ENCODE results near the gene CARD9. TPM values are rescaled to one million over a fixed set of nuclear protein-coding genes. Genes with fewer than 3 reads are reported as not detected.

The CARD9 gene
- total RNA-seq, 1 experiment from 2014 or later, result 1.1 TPM

GRCh38 chr9:136376457-136376856 is 3.0 kb upstream of the CARD9 start:
- TF ChIP-seq EZH2phosphoT487 (IDR thresholded peaks at IDR 0.05; ENCODE audit: borderline replicate concordance, low read length) (no peak), EZH2 (IDR thresholded peaks at IDR 0.05; ENCODE audit: low read length, unreplicated experiment) (no peak), CTCF (conservative IDR thresholded peaks at IDR 0.05; ENCODE audit: low read depth, low read length) (no peak)
- Histone ChIP-seq H4K20me1 (ENCODE audit: low read length) (no peaks in the 10 kb centered on the region), H3K4me2 (ENCODE audit: low read length) (no peak overlapping the region), H3K4me3 (ENCODE audit: low read length) (no peak overlapping the region), H3K36me3 (ENCODE audit: low read depth, low read length) (no peaks in the 10 kb centered on the region), H3K27ac (ENCODE audit: low read length) (no peak overlapping the region), H3K79me2 (ENCODE audit: low read length) (no peaks in the 10 kb centered on the region), H3K9me3 (ENCODE audit: low read length) (no peaks in the 10 kb centered on the region), H3K9me2 (replicated peaks; ENCODE audit: low read length) (no peaks in the 10 kb centered on the region), H3K4me1 (ENCODE audit: insufficient read depth, low read length) (no peaks in the 10 kb centered on the region), H3K27me3 (ENCODE audit: low read length) (no peaks in the 10 kb centered on the region), H2AFZ (ENCODE audit: low read length) (no peak overlapping the region), H3K9ac (ENCODE audit: low read length) (no peak overlapping the region), H3F3A (ENCODE audit: low read length, unreplicated experiment) (no peaks in the 10 kb centered on the region)
- intact Hi-C loops (cut with micrococcal nuclease), result no loop called here
- no peak for DNase-seq
- ChIA-PET POLR2A (ENCODE audit: unreplicated experiment) (no interaction called here), CTCF (interaction anchor here (0.5 kb wide), 1 partner anchor 10 kb away, joined by 3 read pairs; no protein-coding TSS in a partner anchor)
- BruUV-seq (replicated peaks), result no TSS peak
- ATAC-seq, result no peak

GRCh38 chr9:136375096-136375495 is 1.6 kb upstream of the CARD9 start:
- CTCF ChIA-PET, result no interaction called here
- intact Hi-C loops (cut with micrococcal nuclease), result no loop called here
- DNase-seq, result no peak
- no peak for ATAC-seq
- H3K27ac ChIP-seq (ENCODE audit: low read length), result no peak overlapping the region
- no peaks in the 10 kb centered on the region for H3K27me3 ChIP-seq (ENCODE audit: low read length)
- no peaks in the 10 kb centered on the region for H3K36me3 ChIP-seq (ENCODE audit: low read depth, low read length)
- no peaks in the 10 kb centered on the region for H3K79me2 ChIP-seq (ENCODE audit: low read length)
- H4K20me1 ChIP-seq (ENCODE audit: low read length), result no peaks in the 10 kb centered on the region
- no peaks in the 10 kb centered on the region for H3F3A ChIP-seq (ENCODE audit: low read length, unreplicated experiment)
- no TSS peak for BruUV-seq (replicated peaks)
- H3K9ac ChIP-seq (ENCODE audit: low read length), result no peak overlapping the region
- no peaks in the 10 kb centered on the region for H3K9me2 ChIP-seq (replicated peaks; ENCODE audit: low read length)
- H3K4me2 ChIP-seq (ENCODE audit: low read length), result no peak overlapping the region
- POLR2A ChIA-PET (ENCODE audit: unreplicated experiment), result no interaction called here
- H3K9me3 ChIP-seq (ENCODE audit: low read length), result no peaks in the 10 kb centered on the region
- no peak overlapping the region for H2AFZ ChIP-seq (ENCODE audit: low read length)
- H3K4me3 ChIP-seq (ENCODE audit: low read length), result no peak overlapping the region
- TF ChIP-seq EZH2 (IDR thresholded peaks at IDR 0.05; ENCODE audit: low read length, unreplicated experiment) (no peak), CTCF (conservative IDR thresholded peaks at IDR 0.05; ENCODE audit: low read depth, low read length) (no peak), EZH2phosphoT487 (IDR thresholded peaks at IDR 0.05; ENCODE audit: borderline replicate concordance, low read length) (no peak)
- no peaks in the 10 kb centered on the region for H3K4me1 ChIP-seq (ENCODE audit: insufficient read depth, low read length)

- no peaks in the 10 kb centered on the region for H3K79me2 ChIP-seq (ENCODE audit: low read length)
- no TSS peak for BruUV-seq (replicated peaks)
- H3K9me3 ChIP-seq (ENCODE audit: low read length), result no peaks in the 10 kb centered on the region
- H3K9ac ChIP-seq (ENCODE audit: low read length), result no peak overlapping the region
- ATAC-seq, result no peak
- no peaks in the 10 kb centered on the region for H3F3A ChIP-seq (ENCODE audit: low read length, unreplicated experiment)
- no peaks in the 10 kb centered on the region for H3K27me3 ChIP-seq (ENCODE audit: low read length)
- no peaks in the 10 kb centered on the region for H3K36me3 ChIP-seq (ENCODE audit: low read depth, low read length)
- H3K27ac ChIP-seq (ENCODE audit: low read length), result no peak overlapping the region
- ChIA-PET POLR2A (ENCODE audit: unreplicated experiment) (no interaction called here), CTCF (no interaction called here)
- no peak overlapping the region for H3K4me2 ChIP-seq (ENCODE audit: low read length)
- H2AFZ ChIP-seq (ENCODE audit: low read length), result no peak overlapping the region
- no peak for DNase-seq
- H3K9me2 ChIP-seq (replicated peaks; ENCODE audit: low read length), result no peaks in the 10 kb centered on the region
- TF ChIP-seq CTCF (conservative IDR thresholded peaks at IDR 0.05; ENCODE audit: low read depth, low read length) (no peak), EZH2phosphoT487 (IDR thresholded peaks at IDR 0.05; ENCODE audit: borderline replicate concordance, low read length) (no peak), EZH2 (IDR thresholded peaks at IDR 0.05; ENCODE audit: low read length, unreplicated experiment) (no peak)
- H4K20me1 ChIP-seq (ENCODE audit: low read length), result no peaks in the 10 kb centered on the region
- H3K4me3 ChIP-seq (ENCODE audit: low read length), result no peak overlapping the region
- no peaks in the 10 kb centered on the region for H3K4me1 ChIP-seq (ENCODE audit: insufficient read depth, low read length)
- intact Hi-C loops (cut with micrococcal nuclease), result no loop called here
Measured at GRCh38 chr9:136374183-136374575, 710 bp upstream of the CARD9 start.
